Measurements from ENCODE around the gene CKM. TPM values are rescaled to one million over a fixed set of nuclear protein-coding genes. Genes with fewer than 3 reads are reported as not detected.

The CKM gene
- total RNA-seq, 1 donor from 2014 or later = 3,974 TPM

- Histone ChIP-seq H3K4me3 (no peak overlapping the region), H3K27me3 (ENCODE audit: low read depth) (peaks cover 6% of the 10 kb centered on the region), H3K9me3 (replicated peaks) (no peaks in the 10 kb centered on the region), H3K27ac (replicated peaks) (no peak overlapping the region), H3K4me1 (no peaks in the 10 kb centered on the region), H3K36me3 (peaks cover 47% of the 10 kb centered on the region)
- intact Hi-C loops (cut with micrococcal nuclease) = no loop called here
- no peak for TF ChIP-seq CTCF (IDR thresholded peaks at IDR 0.05; ENCODE audit: borderline replicate concordance)
- no peak for DNase-seq
Observed at GRCh38 chr19:45352471-45352870, 29.8 kb upstream of the CKM start.

GRCh38 chr19:45352062-45352461 lies 29.4 kb upstream of the CKM start:
- peaks cover 10% of the 10 kb centered on the region for H3K27me3 ChIP-seq (ENCODE audit: low read depth)
- TF ChIP-seq CTCF (IDR thresholded peaks at IDR 0.05; ENCODE audit: borderline replicate concordance) = no peak
- H3K9me3 ChIP-seq (replicated peaks) = no peaks in the 10 kb centered on the region
- no peak overlapping the region for H3K4me3 ChIP-seq
- no peaks in the 10 kb centered on the region for H3K4me1 ChIP-seq
- no peak for DNase-seq
- peaks cover 45% of the 10 kb centered on the region for H3K36me3 ChIP-seq
- H3K27ac ChIP-seq (replicated peaks) = no peak overlapping the region
- intact Hi-C loops (cut with micrococcal nuclease) = no loop called here

GRCh38 chr19:45351401-45351952 lies 28.8 kb upstream of the CKM start:
- Histone ChIP-seq H3K4me1 (no peaks in the 10 kb centered on the region), H3K27ac (replicated peaks) (no peak overlapping the region), H3K36me3 (peaks cover 39% of the 10 kb centered on the region), H3K27me3 (ENCODE audit: low read depth) (peaks cover 16% of the 10 kb centered on the region), H3K9me3 (replicated peaks) (no peaks in the 10 kb centered on the region), H3K4me3 (no peak overlapping the region)
- no peak for DNase-seq
- TF ChIP-seq CTCF (IDR thresholded peaks at IDR 0.05; ENCODE audit: borderline replicate concordance) = no peak
- intact Hi-C loops (cut with micrococcal nuclease) = no loop called here

GRCh38 chr19:45350477-45351058 lies 27.9 kb upstream of the CKM start:
- Histone ChIP-seq H3K27me3 (ENCODE audit: low read depth) (peaks cover 25% of the 10 kb centered on the region), H3K27ac (replicated peaks) (no peak overlapping the region), H3K36me3 (peaks cover 32% of the 10 kb centered on the region), H3K4me1 (no peaks in the 10 kb centered on the region), H3K4me3 (no peak overlapping the region), H3K9me3 (replicated peaks) (no peaks in the 10 kb centered on the region)
- no peak for TF ChIP-seq CTCF (IDR thresholded peaks at IDR 0.05; ENCODE audit: borderline replicate concordance)
- intact Hi-C loops (cut with micrococcal nuclease) = no loop called here
- no peak for DNase-seq

- peaks cover 36% of the 10 kb centered on the region for H3K27me3 ChIP-seq (ENCODE audit: low read depth)
- no peaks in the 10 kb centered on the region for H3K4me1 ChIP-seq
- intact Hi-C loops (cut with micrococcal nuclease) = no loop called here
- TF ChIP-seq CTCF (IDR thresholded peaks at IDR 0.05; ENCODE audit: borderline replicate concordance) = no peak
- no peak for DNase-seq
- no peaks in the 10 kb centered on the region for H3K9me3 ChIP-seq (replicated peaks)
- H3K27ac ChIP-seq (replicated peaks) = no peak overlapping the region
- peaks cover 25% of the 10 kb centered on the region for H3K36me3 ChIP-seq
- H3K4me3 ChIP-seq = no peak overlapping the region
Observed at GRCh38 chr19:45349430-45349941, 26.8 kb upstream of the CKM start.

All from left ventricle myocardium inferior (tissue), 1 donor.